Right kidney (tissue), 1 donor: Measurements from ENCODE around the gene ADCY1.

Experiments
- DNase-seq: peaks from one replicate; pipeline ENCODE4 v3.0.0-alpha.2; 2016

The ADCY1 gene

GRCh38 chr7:45696476-45696875 is 122.3 kb downstream of the ADCY1 start:
- DNase-seq = no peak

GRCh38 chr7:45697576-45698136 is 123.5 kb downstream of the ADCY1 start:
- no peak for DNase-seq

DNA sequence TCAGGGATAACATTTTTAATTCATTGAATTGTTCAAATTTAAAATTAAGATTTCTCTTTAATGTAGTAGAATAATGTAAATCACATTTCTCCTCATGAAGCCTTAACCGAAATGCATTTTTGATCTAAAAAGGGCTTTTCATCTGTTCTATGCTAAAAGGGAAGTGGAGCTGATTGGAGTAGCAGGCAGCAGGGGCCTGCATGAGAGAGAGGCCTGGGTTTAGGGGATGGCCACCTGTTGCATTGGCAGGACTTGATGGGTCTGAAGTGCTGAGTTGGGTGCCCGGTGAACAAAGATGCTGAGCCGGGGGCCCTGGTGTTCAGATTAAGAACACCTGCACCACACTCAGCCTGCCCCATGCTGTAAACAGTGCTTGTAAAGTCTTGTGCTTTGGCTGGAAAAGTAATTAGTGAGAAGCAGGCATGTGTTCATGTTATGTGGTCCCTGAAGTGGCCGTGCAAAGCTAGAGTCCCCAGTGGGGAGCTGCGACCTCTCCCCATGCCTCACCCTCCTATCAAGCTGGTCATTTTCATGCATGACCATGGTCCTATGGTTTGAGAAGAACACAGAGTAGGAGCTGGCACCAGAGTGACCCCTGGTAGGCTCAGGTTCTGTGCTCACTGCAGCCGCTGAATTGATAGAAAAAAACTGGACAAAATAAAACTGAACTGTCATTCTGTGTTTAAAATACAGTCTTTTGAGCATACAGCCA is 124.3 kb downstream of the ADCY1 start:
- no peak for DNase-seq

GRCh38 chr7:45699015-45699309 is 124.8 kb downstream of the ADCY1 start:
- DNase-seq = no peak

DNA sequence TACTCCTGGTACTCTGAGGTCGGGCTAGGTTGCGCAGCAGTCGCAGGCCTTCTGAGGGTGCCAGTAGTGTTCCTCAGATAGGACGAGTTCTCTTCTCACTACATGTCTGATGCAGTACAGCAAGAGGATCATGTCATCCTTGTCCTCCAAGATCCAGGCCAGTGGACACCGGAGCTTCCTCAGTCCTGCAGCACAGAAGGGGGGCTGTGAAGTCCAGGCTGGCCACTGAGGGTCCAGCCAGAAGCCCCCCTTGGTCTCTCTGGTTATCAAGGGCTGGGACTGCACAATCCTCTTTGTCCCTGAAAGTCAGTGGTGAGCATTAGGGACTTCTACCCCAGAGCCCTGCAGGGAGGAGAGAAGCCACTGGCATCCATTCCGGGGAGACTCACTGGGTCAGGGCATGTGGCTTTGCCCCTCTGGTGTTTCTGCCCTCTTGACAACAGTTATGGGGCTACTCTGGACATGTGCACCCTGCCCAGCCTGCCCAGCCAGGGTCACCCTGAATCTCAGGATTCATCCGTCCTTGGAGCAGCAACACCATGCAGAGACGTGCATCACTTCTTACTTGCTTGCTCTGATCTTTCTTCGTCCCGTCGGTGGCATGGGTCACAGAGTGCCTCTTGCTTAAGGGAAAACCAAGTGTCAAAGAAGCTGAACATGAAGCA is 125.7 kb downstream of the ADCY1 start:
- DNase-seq = no peak

GRCh38 chr7:45700556-45700955 is 126.4 kb downstream of the ADCY1 start:
- DNase-seq = no peak

DNA sequence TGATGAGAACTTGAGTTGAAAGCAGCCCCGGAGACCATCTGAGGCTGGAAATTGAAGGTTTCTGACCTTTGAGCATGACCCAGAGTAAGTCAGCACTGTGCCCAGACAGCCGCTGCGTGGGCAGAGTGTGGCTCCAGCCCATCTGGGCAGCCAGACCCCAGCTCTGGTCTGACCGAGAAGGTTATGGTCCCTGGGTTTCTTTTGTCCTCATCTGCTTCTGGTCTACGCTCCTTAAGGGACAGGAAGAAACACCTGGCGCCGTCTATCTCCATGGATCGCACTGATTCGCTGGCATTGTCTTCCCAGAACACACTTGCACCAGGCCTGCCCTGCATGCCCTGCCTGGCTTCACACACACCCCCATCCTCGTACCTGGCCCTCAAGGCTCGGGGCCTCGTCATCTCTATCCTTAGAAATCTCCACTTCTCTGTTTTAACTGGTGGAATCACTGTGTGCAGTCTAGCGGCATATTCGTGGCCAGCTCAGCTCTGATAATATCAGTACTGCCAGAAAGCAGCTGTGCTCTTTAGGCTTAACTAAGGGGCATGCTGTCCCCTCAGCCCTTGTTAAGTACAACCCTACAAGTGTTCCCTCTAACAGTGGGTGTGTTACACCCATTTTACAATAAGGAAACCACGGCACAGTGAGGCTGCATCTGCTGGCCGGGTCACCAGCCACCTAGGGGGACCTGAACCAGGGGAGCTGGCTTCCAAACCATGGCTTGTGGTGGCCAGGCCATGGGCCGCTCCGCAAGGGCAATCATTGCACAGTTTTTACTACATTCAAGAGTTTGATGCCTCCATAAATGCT is 127.7 kb downstream of the ADCY1 start:
- DNase-seq = no peak

GRCh38 chr7:45702751-45703150 is 128.6 kb downstream of the ADCY1 start:
- DNase-seq = no peak

- DNase-seq = no peak
Measured at GRCh38 chr7:45703373-45703821, 129.2 kb downstream of the ADCY1 start.

DNA sequence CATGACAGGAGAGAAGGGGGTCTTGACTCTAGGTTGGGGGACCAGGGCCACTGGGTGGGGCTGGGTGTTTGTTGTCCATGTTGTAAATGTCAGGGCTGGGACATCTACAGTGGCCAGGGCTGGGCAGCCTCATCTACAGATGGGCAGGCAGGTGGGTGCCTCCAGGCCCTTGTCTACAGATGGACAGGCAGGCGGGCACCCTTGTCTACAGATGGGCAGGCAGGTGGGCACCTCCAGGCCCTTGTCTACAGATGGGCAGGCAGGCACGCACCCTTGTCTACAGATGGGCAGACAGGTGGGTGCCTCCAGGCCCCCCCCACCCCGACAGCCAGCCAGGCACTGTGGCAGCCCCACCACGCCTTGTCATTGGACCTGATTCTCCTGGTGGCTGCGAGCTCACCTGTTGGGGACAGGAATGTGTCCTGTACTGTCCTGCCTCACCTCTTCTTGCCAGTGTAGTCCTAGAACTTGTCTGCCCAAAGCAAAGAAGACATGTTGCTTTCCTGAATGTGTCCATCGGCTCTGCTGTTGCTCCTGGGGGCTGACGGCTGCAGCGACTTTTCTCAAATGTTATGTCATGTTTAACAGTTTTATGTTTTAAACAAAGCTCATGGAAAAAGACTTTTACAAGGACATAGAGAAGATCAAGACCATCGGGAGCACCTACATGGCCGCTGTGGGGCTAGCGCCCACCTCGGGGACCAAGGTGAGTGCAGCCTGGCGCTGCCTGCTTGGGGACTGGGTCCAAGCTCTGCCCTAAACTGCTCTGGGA is 129.9 kb downstream of the ADCY1 start:
- no peak for DNase-seq

DNA sequence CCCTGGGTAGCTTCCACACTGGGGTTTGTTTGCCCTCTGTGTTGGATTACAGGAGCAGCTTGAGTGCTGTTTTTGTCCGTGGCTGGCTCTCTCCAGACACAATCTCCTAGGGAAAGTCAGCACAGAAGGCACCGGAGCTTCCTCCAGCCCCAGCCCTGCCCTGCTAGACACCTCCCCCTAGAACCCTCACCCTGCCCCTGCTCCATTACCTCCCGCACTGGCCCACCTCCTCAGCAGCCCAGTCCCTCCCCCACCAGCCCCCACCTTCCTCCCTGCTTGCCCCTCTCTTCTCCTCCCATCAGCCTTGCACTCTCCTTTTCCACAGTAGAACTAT is 130.5 kb downstream of the ADCY1 start:
- no peak for DNase-seq

DNA sequence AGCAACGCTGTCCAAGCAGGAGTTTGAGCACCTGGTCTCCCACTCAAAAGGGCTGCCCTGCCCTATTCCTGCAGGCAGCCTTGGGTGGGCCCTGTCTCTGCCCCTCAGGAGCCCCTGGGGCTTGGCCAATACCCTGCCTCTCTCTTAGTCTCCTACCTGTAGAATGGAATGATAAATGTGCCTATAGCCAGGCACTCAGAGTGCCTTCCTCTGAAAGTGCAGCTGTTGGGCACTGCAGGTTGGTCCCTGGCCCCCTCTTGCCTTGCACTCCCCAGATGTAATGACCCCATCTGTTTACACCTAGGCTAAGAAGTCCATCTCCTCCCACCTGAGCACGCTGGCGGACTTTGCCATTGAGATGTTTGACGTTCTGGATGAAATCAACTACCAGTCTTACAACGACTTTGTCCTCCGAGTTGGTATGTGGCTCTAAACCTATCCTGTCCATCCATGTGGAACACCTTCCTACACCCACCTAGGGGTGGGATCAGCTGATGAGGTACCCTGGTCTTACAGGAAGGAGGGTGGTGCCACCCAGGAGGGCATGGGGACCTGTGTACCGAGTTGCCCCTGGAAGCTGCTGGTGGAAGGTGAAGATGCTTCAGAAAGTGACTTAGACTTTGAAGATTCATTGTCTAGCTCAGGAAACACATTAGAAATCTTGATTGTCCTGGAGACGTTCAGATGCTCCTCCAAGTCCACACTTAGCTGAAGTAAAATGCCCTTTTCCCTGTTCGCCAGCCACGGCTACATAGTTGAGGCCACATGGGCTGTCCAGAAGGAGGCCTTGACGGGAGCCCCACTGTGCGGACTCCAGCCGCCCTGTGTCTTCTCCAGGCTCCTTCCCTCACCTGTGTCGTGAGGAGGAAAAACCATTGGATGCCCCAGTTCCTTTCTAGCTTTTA is 134.1 kb downstream of the ADCY1 start:
- no peak for DNase-seq

DNA sequence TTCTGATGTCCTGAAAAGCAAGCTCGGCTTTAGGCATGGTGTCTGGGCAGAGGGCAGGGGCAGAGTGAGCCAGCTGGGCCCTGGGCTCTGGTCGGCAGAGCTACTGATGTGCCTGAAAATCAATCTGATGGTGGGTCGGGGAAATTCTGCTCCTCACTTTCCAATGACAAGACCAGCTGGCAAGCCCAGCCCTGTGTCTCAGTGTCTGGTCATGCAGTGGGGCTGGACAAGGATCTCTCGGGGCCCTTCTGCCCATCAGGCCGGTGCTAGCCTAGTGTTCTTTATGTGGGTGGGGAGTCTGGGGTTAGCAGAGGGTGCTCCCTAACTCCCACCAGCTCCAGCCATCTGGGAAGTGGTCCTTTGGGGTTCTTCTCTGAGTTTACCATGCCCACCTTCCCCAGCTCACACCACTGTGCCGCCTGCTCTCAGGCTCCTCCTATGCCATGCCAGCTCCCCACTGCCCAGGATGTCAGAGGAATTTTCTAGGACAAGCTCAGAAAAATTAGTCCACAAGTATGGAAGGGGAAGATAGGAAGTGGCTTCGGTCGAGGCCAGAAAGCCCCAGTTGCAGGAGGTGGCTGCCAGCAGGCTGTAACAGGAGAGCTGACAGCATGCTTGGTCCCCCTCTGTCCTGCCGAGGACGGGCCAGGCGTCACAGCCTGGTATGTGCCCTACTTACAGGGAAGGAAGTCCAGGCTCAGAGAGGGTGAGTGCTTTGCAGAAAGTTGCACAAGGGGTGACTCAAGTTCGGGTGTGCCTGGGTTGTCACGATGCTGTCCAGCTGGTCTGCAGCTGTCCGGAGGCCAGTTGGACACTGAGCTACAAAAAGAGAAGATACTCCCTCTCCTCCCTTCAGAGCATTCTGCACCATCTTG is 135.2 kb downstream of the ADCY1 start:
- no peak for DNase-seq

DNA sequence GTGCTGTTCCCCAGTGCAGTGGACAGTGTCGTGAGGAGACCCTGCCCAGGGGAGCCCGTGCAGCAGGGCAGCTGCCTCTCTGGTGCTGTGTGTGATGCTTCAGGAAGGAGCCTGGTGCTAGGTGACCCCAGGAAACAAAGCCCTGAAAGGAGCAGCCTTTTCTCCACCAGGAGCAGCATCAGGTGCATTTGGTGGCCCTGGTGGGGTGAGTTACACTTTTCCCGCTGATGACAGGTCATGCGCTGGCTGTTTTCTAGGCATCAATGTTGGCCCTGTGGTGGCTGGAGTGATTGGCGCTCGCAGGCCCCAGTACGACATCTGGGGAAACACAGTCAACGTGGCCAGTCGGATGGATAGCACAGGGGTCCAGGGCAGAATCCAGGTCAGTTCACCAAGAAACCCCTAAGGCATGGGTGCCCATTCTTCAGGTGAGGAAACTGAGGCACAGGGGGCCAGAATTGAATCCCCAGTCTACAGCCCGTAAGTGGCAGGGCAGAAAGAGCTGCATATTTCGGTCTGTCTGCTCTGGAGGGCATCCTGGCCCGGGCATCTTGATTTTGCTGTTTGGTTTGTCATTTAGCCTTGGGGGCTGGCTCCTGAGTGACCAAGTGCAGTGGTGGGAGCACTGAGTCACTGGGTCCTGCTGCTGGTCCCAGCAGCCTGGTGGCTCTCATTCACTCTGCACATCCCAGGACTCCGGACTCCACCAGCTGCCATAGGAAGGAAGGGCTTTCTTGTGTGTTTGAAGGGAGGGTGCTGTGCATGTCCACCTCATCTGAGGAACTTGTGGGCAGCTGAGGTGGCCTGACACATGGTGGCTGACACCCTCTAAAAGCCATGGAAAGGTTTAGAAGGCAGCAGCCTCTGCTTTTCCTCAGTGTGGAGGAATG is 136.3 kb downstream of the ADCY1 start:
- no peak for DNase-seq

- no peak for DNase-seq
Measured at GRCh38 chr7:45711161-45711490, 137.0 kb downstream of the ADCY1 start.

DNA sequence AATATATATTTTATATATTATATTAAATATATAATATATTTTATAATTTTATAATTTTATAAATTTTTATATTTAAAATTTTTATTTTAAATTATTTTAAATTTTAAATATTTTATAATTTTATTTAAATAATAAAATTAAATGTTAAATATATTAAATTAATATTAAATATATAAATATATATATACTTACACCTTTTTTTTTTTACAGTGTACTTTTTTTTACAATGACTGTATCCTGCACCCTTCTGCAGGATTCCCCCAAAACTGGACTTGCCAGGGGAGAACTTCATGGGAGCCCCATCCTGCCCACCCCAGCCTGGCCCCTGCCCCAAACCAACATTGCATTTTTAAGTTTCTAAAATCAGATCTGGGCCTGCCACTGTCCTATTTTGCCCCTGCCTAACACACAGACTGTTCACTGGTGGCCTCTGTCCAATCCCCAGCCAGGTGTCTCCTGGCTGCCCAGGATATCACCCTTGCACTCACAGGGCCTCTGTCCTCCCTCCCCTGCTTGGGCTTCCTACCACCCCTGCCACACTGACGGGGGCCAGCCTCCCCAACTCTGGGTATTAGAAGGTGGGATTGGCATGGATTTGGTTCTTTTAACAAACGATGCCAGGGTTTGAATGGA is 138.0 kb downstream of the ADCY1 start:
- no peak for DNase-seq

GRCh38 chr7:45712872-45713668 is 138.9 kb downstream of the ADCY1 start:
- DNase-seq = no peak
